Testis (tissue), 3 donors: ENCODE results near the gene OTOGL. TPM values are rescaled to one million over a fixed set of nuclear protein-coding genes. Genes with fewer than 3 reads are reported as not detected.

ENCODE experiments used
- DNase-seq: peaks from one replicate; pipeline ENCODE4 v3.0.0-alpha.2; 2019
- H3K27ac ChIP-seq, 2 donors: fragments of 200-600 bp; sonication (generic); one replicate each; pipeline ENCODE4 v1.5.1; 2019
- H3K27me3 ChIP-seq: fragments of 200-600 bp; sonication (generic); one replicate; pipeline ENCODE4 v1.5.1; 2019
- H3K36me3 ChIP-seq: fragments of 200-600 bp; sonication (generic); one replicate; pipeline ENCODE4 v1.5.1; 2017; ENCODE audit warnings: low read depth; ENCODE audit errors: missing control alignments
- H3K4me1 ChIP-seq: fragments of 200-600 bp; sonication (generic); one replicate; pipeline ENCODE4 v1.5.1; 2019
- H3K4me3 ChIP-seq, 2 donors: fragments of 200-600 bp; sonication (generic); one replicate each; pipeline ENCODE4 v1.5.1; 2017 to 2019
- H3K9me3 ChIP-seq: fragments of 200-600 bp; sonication (generic); one replicate; pipeline ENCODE4 v1.5.1; 2017
- CTCF ChIP-seq, 3 experiments: fragments of 450-650 bp in 2 of 3; fragments of 200-600 bp in 1 of 3; sonication (generic) in 1 of 3; IDR thresholded peaks; one replicate each; pipeline ENCODE4 v1.5.1; 2016 to 2019; ENCODE audit warnings: antibody characterized with exemption in 3 of 3, mild to moderate bottlenecking in 2 of 3, moderate library complexity in 1 of 3
- POLR2A ChIP-seq: fragments of 450-650 bp; IDR thresholded peaks from one replicate; pipeline ENCODE4 v1.6.1; 2017; ENCODE audit warnings: antibody characterized with exemption, mild to moderate bottlenecking, moderate library complexity
- WGBS, 2 donors: methylation state at CpG; one replicate each; pipeline ENCODE4 v1.1.5; 2018; 5-methylcytosine and 5-hydroxymethylcytosine counted together
- intact Hi-C: fragments of 100-400 bp; cut with DNase I; formaldehyde crosslinking; loops from one replicate; pipeline ENCODE4 v1.15.1; 2023; ENCODE audit warnings: low total_unique reads
- polyA plus RNA-seq: library from polyadenylated mRNA; stranded (reverse); fragments of 350-450 nt; fragmentation: Illumina TruSeq; extraction: RNeasy Lipid Tissue Mini Kit (QIAGEN cat#74804); gene quantifications from one replicate; pipeline ENCODE4 v1.2.3, GENCODE V29; 2014; ENCODE audit warnings: low read depth, low replicate concordance; ENCODE audit not compliant: insufficient read depth
- total RNA-seq, 2 donors: library from RNA; depleted of rRNA; stranded (reverse); fragments of >200 nt; gene quantifications; one replicate each; pipeline ENCODE4 v1.2.3, GENCODE V29; 2016

OTOGL gene
- total and polyA plus RNA-seq, 3 donors from 2014 or later: 0.87 to 0.88 (median 0.87) TPM

- no peak overlapping the region for H3K4me3 ChIP-seq
- no peak for DNase-seq
- H3K27ac ChIP-seq: no peak overlapping the region
- H3K36me3 ChIP-seq: no peaks in the 10 kb centered on the region
- H3K4me1 ChIP-seq: no peaks in the 10 kb centered on the region
- intact Hi-C loops: no loop called here
- WGBS, 2 donors: 38 to 49% methylated on average over 2 of the region's 2 CpGs
- TF ChIP-seq POLR2A (no peak), CTCF (IDR thresholded peaks at IDR 0.05) (no peak)
- H3K9me3 ChIP-seq: no peaks in the 10 kb centered on the region
- no peaks in the 10 kb centered on the region for H3K27me3 ChIP-seq
Measured at GRCh38 chr12:80320121-80320678, 220.9 kb downstream of the OTOGL start.

DNA sequence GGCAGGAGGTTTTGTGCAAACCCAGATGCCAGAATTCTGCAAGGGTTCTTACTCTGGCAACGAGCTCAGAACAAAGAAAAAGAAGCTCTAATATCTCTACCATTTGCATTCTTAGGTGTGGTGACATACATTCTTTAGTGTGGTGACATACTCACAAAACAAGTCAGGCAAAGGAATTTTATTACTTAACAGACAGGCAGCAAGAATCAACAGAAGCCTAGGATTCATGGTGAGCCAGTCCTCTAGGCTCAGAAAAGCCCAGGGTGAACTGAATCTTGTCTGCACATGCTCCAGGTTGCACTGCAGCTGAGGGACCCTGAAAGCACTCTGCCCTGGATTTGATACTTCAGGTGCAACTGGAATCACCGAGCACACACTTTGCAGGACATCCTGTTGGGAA is 222.3 kb downstream of the OTOGL start:
- no peak for DNase-seq
- Histone ChIP-seq H3K9me3 (no peaks in the 10 kb centered on the region), H3K27me3 (no peaks in the 10 kb centered on the region), H3K27ac (no peak overlapping the region), H3K4me3 (no peak overlapping the region), H3K36me3 (no peaks in the 10 kb centered on the region), H3K4me1 (no peaks in the 10 kb centered on the region)
- intact Hi-C loops: no loop called here
- TF ChIP-seq CTCF (IDR thresholded peaks at IDR 0.05) (no peak), POLR2A (no peak)
- 56 to 71% methylated on average over 2 of the region's 2 CpGs for WGBS, 2 donors

DNA sequence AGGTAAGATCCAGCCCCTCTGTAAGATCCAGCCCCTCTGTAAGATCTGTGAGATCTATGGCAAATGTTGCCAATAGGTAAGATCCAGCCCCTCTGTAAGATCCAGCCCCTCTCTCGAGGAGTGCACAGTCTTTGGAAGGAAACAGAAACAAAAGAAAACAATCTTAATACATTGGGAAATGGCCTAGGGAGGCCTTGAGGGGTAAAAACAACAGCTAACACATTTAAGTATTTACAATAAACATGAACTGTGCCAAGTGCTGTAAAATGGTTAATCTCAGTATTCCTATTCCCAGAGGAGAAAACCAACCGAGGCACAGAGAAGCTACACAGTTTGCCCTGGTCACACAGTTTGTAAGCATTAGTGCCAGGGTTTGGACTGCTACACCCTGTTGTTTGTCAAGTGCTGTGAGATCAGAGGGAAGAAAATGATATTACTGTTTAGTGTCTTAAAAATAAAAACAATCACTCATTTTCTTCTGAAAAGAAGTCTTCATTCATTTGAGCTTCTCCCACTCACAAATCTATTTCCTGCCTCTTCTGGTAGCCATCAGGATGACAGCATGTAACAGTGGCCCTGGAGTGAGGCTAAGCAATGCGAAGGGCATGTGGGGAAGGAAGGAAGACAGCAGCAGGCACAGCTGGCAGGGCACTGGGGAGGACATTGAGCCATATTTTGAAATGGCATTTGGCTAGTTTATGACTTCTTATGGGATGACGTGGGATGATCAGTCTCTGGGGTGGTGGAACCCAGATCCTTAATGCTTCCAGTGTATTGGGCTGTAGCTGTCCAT is 226.0 kb downstream of the OTOGL start:
- Histone ChIP-seq H3K4me1 (no peaks in the 10 kb centered on the region), H3K9me3 (no peaks in the 10 kb centered on the region), H3K27ac (no peak overlapping the region), H3K27me3 (no peaks in the 10 kb centered on the region), H3K4me3 (no peak overlapping the region), H3K36me3 (no peaks in the 10 kb centered on the region)
- WGBS, 2 donors: 64 to 69% methylated on average over 4 of the region's 4 CpGs
- no peak for TF ChIP-seq CTCF (IDR thresholded peaks at IDR 0.05)
- DNase-seq: no peak
- intact Hi-C loops: no loop called here

- H3K36me3 ChIP-seq: no peaks in the 10 kb centered on the region
- DNase-seq: no peak
- no peak overlapping the region for H3K4me3 ChIP-seq
- WGBS, 2 donors: 89 to 91% methylated on average over 1 of the region's 1 CpG
- no peaks in the 10 kb centered on the region for H3K27me3 ChIP-seq
- H3K9me3 ChIP-seq: no peaks in the 10 kb centered on the region
- TF ChIP-seq POLR2A (no peak), CTCF (IDR thresholded peaks at IDR 0.05) (no peak)
- H3K27ac ChIP-seq: no peak overlapping the region
- intact Hi-C loops: no loop called here
- no peaks in the 10 kb centered on the region for H3K4me1 ChIP-seq
Measured at GRCh38 chr12:80332827-80333226, 233.5 kb downstream of the OTOGL start.

DNA sequence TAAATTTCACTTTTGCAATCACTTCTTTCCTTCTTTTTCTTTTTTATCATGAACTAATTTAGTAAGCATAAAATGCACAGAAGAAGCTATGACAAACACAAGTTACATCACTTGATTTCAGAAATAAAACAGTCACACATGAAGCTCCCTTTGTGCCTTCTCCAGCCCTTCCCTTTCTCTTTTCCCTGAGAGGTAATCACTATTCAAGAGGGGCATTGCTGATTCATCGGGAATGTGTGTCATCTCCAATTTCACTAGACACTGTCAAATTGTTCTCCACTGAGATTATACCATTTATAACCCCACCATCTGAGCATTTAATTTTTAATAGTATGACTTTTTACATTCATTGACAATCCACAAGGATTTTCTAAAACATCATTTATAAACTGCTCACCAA is 253.1 kb downstream of the OTOGL start:
- TF ChIP-seq POLR2A (no peak), CTCF (IDR thresholded peaks at IDR 0.05) (no peak)

More for the DNA sequence above, 253.1 kb downstream of the OTOGL start:
- Histone ChIP-seq H3K36me3 (no peaks in the 10 kb centered on the region), H3K4me3 (no peak overlapping the region), H3K27me3 (no peaks in the 10 kb centered on the region), H3K9me3 (no peaks in the 10 kb centered on the region), H3K4me1 (no peaks in the 10 kb centered on the region), H3K27ac (no peak overlapping the region)
- intact Hi-C loops: no loop called here
- WGBS, 2 donors: 82 to 94% methylated on average over 1 of the region's 1 CpG
- DNase-seq: no peak
